Progenitor cell of endocrine pancreas (in vitro differentiated cells): ENCODE measurements around the gene ATP11C. TPM values are rescaled to one million over a fixed set of nuclear protein-coding genes. Genes with fewer than 3 reads are reported as not detected.

Experiments
- DNase-seq: peaks from one replicate; pipeline ENCODE4 v3.0.0; 2021; ENCODE audit warnings: low spot score; ENCODE audit not compliant: unreplicated experiment
- H3K27ac Mint-ChIP-seq: 2 replicates; pipeline ENCODE4 v1.8.0; 2021; ENCODE audit warnings: mild to moderate bottlenecking, moderate library complexity, mixed read lengths
- H3K27me3 Mint-ChIP-seq: 2 replicates; pipeline ENCODE4 v1.8.0; 2021; ENCODE audit warnings: mixed read lengths
- H3K36me3 Mint-ChIP-seq: 2 replicates; pipeline ENCODE4 v1.8.0; 2022; ENCODE audit warnings: mixed read lengths; ENCODE audit not compliant: insufficient read depth
- H3K4me1 Mint-ChIP-seq: 2 replicates; pipeline ENCODE4 v1.8.0; 2021; ENCODE audit warnings: low read depth, mixed read lengths
- H3K4me3 Mint-ChIP-seq: 2 replicates; pipeline ENCODE4 v1.8.0; 2021; ENCODE audit warnings: low read depth, mild to moderate bottlenecking, moderate library complexity, mixed read lengths
- H3K9me3 Mint-ChIP-seq: 2 replicates; pipeline ENCODE4 v1.8.0; 2021; ENCODE audit warnings: low read depth, mixed read lengths
- total RNA-seq: library from RNA; stranded (reverse); gene quantifications from 2 replicates; pipeline ENCODE4 v1.2.1, GENCODE V29; 2021
- TF ChIP-seq, protein P1 (sequence below): fragments of 200-600 bp; sonication (generic); IDR thresholded peaks from one replicate; pipeline ENCODE4 v1.5.0; 2021; ENCODE audit warnings: antibody characterized with exemption, mild to moderate bottlenecking; ENCODE audit not compliant: unreplicated experiment

ATP11C gene
- total RNA-seq, 1 donor from 2014 or later: 38.3 TPM

DNA sequence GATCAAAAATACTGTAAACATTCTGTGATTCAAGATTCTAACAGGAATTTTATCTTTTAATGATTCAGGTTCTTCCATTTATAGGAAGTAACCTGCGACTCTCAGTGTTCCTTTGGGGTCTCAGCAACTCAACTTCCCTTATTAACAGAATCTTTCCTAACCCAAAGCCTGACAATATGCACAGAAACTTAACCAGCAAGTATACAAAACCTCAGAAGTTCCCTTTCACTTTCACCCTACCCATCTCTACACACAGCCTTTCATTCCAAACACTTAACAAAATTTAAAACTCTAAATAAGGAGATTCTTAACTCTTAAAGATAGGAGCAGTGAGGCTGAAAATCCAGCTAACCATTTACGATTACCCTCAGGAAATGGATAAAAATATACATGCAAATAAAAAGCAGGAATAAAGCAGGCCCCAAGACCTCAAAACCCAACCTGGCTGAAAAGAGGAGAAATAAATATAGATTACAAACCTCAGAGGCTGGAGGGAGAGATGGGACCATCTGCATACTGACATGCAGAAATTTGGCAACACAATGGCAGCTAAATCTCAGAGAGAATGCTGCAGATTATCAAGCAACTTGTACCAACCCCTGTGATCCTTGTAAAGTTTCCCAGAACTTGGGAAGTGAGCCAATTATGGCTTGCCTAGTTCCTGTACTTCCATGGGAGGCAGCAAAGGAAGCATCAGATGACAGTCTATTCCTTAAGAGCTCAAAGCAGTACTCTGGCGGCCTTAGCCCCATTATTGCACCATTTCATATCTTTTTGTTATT, 101.0 kb downstream of the ATP11C start:
- peaks cover 32% of the 10 kb centered on the region for H3K4me1 Mint-ChIP-seq
- H3K9me3 Mint-ChIP-seq: no peaks in the 10 kb centered on the region
- no peaks in the 10 kb centered on the region for H3K27me3 Mint-ChIP-seq
- H3K27ac Mint-ChIP-seq: no peak overlapping the region
- H3K4me3 Mint-ChIP-seq: no peak overlapping the region
- H3K36me3 Mint-ChIP-seq: no peaks in the 10 kb centered on the region
- TF ChIP-seq, protein P1, sequence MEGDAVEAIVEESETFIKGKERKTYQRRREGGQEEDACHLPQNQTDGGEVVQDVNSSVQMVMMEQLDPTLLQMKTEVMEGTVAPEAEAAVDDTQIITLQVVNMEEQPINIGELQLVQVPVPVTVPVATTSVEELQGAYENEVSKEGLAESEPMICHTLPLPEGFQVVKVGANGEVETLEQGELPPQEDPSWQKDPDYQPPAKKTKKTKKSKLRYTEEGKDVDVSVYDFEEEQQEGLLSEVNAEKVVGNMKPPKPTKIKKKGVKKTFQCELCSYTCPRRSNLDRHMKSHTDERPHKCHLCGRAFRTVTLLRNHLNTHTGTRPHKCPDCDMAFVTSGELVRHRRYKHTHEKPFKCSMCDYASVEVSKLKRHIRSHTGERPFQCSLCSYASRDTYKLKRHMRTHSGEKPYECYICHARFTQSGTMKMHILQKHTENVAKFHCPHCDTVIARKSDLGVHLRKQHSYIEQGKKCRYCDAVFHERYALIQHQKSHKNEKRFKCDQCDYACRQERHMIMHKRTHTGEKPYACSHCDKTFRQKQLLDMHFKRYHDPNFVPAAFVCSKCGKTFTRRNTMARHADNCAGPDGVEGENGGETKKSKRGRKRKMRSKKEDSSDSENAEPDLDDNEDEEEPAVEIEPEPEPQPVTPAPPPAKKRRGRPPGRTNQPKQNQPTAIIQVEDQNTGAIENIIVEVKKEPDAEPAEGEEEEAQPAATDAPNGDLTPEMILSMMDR: no peak
- no peak for DNase-seq

DNA sequence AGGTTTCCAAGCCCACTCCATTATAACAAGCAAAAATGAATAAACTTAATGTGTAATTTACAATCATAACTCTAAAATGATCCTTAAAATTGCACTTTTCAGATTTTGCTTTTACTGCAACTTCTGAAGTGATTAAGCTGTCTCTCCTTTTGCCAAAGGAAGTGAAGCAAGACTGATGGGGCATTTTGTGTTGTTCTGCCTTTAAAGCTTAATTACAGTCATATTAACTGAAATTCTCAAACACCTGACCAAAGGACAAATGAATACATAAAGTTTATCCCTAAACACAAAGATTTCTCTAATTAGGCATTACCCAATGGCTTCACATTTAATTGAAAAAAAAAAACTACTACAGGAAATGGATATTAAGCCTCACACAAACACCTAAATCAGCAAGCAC, 101.8 kb downstream of the ATP11C start:
- Mint-ChIP-seq H3K27ac (no peak overlapping the region), H3K9me3 (no peaks in the 10 kb centered on the region), H3K4me1 (peaks cover 29% of the 10 kb centered on the region), H3K27me3 (no peaks in the 10 kb centered on the region), H3K36me3 (no peaks in the 10 kb centered on the region), H3K4me3 (no peak overlapping the region)
- TF ChIP-seq, protein P1: no peak
- no peak for DNase-seq

DNA sequence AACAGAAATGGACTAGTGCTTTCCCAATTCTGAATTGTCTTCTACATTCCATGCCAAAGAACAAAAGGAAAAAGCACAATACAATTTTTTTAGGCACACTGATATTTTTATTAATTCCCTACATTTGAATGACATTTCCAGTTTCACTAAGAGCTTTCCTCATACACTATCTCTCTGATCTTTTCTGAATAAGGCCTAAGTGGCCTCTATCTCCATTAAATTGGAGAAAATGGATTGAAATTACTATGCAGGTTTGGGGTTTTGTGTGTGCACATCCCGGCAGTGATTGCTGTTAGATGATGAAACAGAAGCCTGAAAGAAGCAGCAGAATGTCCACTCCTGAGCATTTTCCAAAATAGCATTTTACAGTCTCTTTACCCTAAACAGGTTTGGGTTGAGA, 104.0 kb downstream of the ATP11C start:
- DNase-seq: no peak
- H3K9me3 Mint-ChIP-seq: no peaks in the 10 kb centered on the region
- H3K4me3 Mint-ChIP-seq: no peak overlapping the region
- no peak overlapping the region for H3K27ac Mint-ChIP-seq
- H3K36me3 Mint-ChIP-seq: peaks cover 8% of the 10 kb centered on the region
- H3K4me1 Mint-ChIP-seq: peaks cover 29% of the 10 kb centered on the region
- H3K27me3 Mint-ChIP-seq: no peaks in the 10 kb centered on the region
- TF ChIP-seq, protein P1: no peak

DNA sequence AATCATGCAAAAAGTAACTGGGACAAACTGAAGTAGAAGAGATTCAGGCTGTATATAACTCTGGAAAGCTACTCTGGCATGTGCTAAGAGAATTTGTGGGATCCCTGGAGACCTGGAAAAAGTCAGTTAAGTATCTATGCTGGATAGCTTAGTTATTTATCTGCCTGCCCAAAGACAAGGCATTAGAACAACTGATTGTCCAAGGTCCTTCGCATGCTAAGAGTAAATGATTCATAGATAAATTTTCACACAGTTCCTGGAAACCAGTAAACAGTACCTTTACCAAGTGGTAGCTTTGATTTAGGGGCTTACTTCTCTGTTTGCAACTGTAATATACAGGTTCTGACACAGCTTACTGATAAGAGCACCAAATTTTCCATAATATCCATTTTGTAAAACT, 104.8 kb downstream of the ATP11C start:
- Mint-ChIP-seq H3K4me3 (no peak overlapping the region), H3K27ac (no peak overlapping the region), H3K4me1 (peaks cover 28% of the 10 kb centered on the region), H3K27me3 (no peaks in the 10 kb centered on the region), H3K36me3 (peaks cover 13% of the 10 kb centered on the region), H3K9me3 (no peaks in the 10 kb centered on the region)
- TF ChIP-seq, protein P1: no peak
- DNase-seq: no peak

DNA sequence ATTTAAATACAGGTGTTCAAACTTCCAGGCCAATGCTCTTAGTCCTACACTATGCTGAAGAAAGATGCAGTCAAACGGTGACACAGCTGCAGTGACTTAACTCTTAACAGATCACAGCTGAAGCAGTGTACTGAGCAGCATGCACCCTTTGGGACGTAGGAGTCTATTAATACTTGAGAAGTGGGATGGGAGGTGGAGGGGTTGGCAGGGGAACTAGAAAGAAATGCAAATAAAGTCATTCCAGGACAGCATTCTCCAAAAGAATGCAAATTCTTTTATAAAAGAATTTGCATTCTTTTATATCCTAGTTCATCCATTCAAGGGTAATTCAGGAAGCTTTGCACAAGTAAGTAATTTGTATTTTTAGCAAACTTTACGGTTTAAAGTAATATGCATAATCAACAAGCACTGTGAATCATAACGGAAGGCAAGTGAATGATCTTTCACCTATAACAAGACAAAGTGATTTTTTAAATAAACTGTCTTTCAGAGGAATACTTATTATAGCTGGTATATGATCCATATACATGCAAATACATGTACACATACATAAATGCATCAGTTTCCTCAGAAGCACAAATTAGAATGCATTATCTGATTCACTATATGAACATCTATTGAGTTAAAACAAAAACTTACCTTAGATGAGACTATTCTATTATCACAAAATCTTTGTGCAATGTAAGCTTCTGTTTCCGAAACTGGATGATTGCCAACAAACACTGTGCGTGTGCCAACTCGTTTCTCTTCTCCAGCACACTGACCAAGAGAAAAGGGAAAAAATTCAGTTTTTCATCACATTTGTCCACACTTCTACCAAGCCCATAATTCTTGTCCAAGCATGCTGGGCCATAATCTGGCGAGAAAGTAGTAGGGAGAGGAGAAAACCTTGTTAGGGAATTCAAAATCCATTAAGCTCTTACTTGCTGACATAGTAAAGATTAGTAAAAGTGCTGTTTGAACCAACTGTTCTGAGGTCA, 106.5 kb downstream of the ATP11C start:
- TF ChIP-seq, protein P1: no peak
- Mint-ChIP-seq H3K4me3 (no peak overlapping the region), H3K27ac (no peak overlapping the region)

More for the DNA sequence above, 106.5 kb downstream of the ATP11C start:
- H3K36me3 Mint-ChIP-seq: peaks cover 13% of the 10 kb centered on the region
- H3K27me3 Mint-ChIP-seq: no peaks in the 10 kb centered on the region
- peaks cover 22% of the 10 kb centered on the region for H3K4me1 Mint-ChIP-seq
- H3K9me3 Mint-ChIP-seq: no peaks in the 10 kb centered on the region
- no peak for DNase-seq
